Ishikawa (cell line): ENCODE measurements around the gene CTDSPL2.

Source experiments
- EP300 ChIP-seq: IDR thresholded peaks from 2 replicates; pipeline ENCODE4 v1.6.1; 2012; ENCODE audit warnings: borderline replicate concordance
- RAD21 ChIP-seq: IDR thresholded peaks from 2 replicates; pipeline ENCODE4 v1.6.1; 2012; ENCODE audit warnings: low read depth
- TF ChIP-seq, protein P1 (sequence below): IDR thresholded peaks from 2 replicates; pipeline ENCODE4 v1.6.1; 2012

- TF ChIP-seq EP300, result no peak
- TF ChIP-seq RAD21, result no peak
- TF ChIP-seq, protein P1, sequence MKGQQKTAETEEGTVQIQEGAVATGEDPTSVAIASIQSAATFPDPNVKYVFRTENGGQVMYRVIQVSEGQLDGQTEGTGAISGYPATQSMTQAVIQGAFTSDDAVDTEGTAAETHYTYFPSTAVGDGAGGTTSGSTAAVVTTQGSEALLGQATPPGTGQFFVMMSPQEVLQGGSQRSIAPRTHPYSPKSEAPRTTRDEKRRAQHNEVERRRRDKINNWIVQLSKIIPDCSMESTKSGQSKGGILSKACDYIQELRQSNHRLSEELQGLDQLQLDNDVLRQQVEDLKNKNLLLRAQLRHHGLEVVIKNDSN, result 0 out of 2 replicates have a peak, but pooled peaks have one; percentile 8
Observed at GRCh38 chr15:44536302-44536961, 109.0 kb downstream of the CTDSPL2 start.
